Type B pancreatic cell (in vitro differentiated cells): ENCODE results near the gene OR6V1. TPM values are rescaled to one million over a fixed set of nuclear protein-coding genes. Genes with fewer than 3 reads are reported as not detected.

Experiments used
- DNase-seq: peaks from one replicate; pipeline ENCODE4 v3.0.0; 2021; ENCODE audit warnings: mixed read lengths; ENCODE audit not compliant: unreplicated experiment; ENCODE audit errors: extremely low spot score
- H3K27ac Mint-ChIP-seq: 2 replicates; pipeline ENCODE4 v1.8.0; 2021; ENCODE audit warnings: mild to moderate bottlenecking, mixed read lengths
- H3K27me3 Mint-ChIP-seq: 2 replicates; pipeline ENCODE4 v1.8.0; 2021; ENCODE audit warnings: mixed read lengths
- H3K36me3 Mint-ChIP-seq: 2 replicates; pipeline ENCODE4 v1.8.0; 2021; ENCODE audit warnings: mixed read lengths
- H3K4me1 Mint-ChIP-seq: one replicate; pipeline ENCODE4 v1.8.0; 2021; ENCODE audit warnings: mixed read lengths; ENCODE audit not compliant: unreplicated experiment
- H3K4me3 Mint-ChIP-seq: 2 replicates; pipeline ENCODE4 v1.8.0; 2021; ENCODE audit warnings: mild to moderate bottlenecking, mixed read lengths
- H3K9me3 Mint-ChIP-seq: 2 replicates; pipeline ENCODE4 v1.8.0; 2021; ENCODE audit warnings: mixed read lengths
- CTCF ChIP-seq: fragments of 200-600 bp; sonication (generic); conservative IDR thresholded peaks from 2 replicates; pipeline ENCODE4 v1.5.0; 2021; ENCODE audit warnings: antibody characterized with exemption, mild to moderate bottlenecking
- total RNA-seq: library from RNA; stranded (reverse); gene quantifications from 2 replicates; pipeline ENCODE4 v1.2.1, GENCODE V29; 2021; ENCODE audit warnings: low replicate concordance

OR6V1 gene
- total RNA-seq, 1 donor from 2014 or later, result not detected

GRCh38 chr7:143016996-143017395, 35.1 kb upstream of the OR6V1 start:
- Mint-ChIP-seq H3K9me3 (no peaks in the 10 kb centered on the region), H3K4me3 (no peak overlapping the region), H3K27me3 (peaks cover 13% of the 10 kb centered on the region), H3K36me3 (no peaks in the 10 kb centered on the region), H3K4me1 (no peaks in the 10 kb centered on the region), H3K27ac (no peak overlapping the region)
- no peak for TF ChIP-seq CTCF
- DNase-seq, result no peak

GRCh38 chr7:143018931-143019330, 33.2 kb upstream of the OR6V1 start:
- Mint-ChIP-seq H3K9me3 (no peaks in the 10 kb centered on the region), H3K27ac (no peak overlapping the region), H3K4me1 (no peaks in the 10 kb centered on the region), H3K27me3 (peaks cover 6% of the 10 kb centered on the region), H3K36me3 (no peaks in the 10 kb centered on the region), H3K4me3 (no peak overlapping the region)
- no peak for TF ChIP-seq CTCF
- no peak for DNase-seq

GRCh38 chr7:143023047-143023446, 29.1 kb upstream of the OR6V1 start:
- Mint-ChIP-seq H3K4me3 (no peak overlapping the region), H3K9me3 (no peaks in the 10 kb centered on the region), H3K27ac (no peak overlapping the region), H3K36me3 (no peaks in the 10 kb centered on the region), H3K4me1 (no peaks in the 10 kb centered on the region), H3K27me3 (peaks cover 13% of the 10 kb centered on the region)
- DNase-seq, result no peak
- TF ChIP-seq CTCF, result no peak

GRCh38 chr7:143025371-143025770, 26.8 kb upstream of the OR6V1 start:
- no peak for TF ChIP-seq CTCF
- H3K27me3 Mint-ChIP-seq, result peaks cover 17% of the 10 kb centered on the region
- no peak for DNase-seq
- H3K4me3 Mint-ChIP-seq, result no peak overlapping the region
- H3K27ac Mint-ChIP-seq, result no peak overlapping the region
- no peaks in the 10 kb centered on the region for H3K36me3 Mint-ChIP-seq
- H3K4me1 Mint-ChIP-seq, result no peaks in the 10 kb centered on the region
- H3K9me3 Mint-ChIP-seq, result no peaks in the 10 kb centered on the region

- Mint-ChIP-seq H3K4me3 (no peak within 1 kb of the TSS), H3K27me3 (peaks cover 17% of the 10 kb centered on the region), H3K9me3 (no peaks in the 10 kb centered on the region), H3K27ac (no peak within 1 kb of the TSS), H3K4me1 (no peaks in the 10 kb centered on the region), H3K36me3 (no peaks in the 10 kb centered on the region)
- TF ChIP-seq CTCF, result no peak
- no peak for DNase-seq
These were observed 25.1 kb upstream of the OR6V1 start, which contains the start of gene OR9A2 for GRCh38 chr7:143027032-143027431. Gene OR9A2, minus strand, starts transcription at chr7:143027132. Its CDS starts 0 bp downstream, at chr7:143027132.

- DNase-seq, result no peak
- TF ChIP-seq CTCF, result no peak
- no peak overlapping the region for H3K4me3 Mint-ChIP-seq
- no peak overlapping the region for H3K27ac Mint-ChIP-seq
- H3K27me3 Mint-ChIP-seq, result peaks cover 17% of the 10 kb centered on the region
- no peaks in the 10 kb centered on the region for H3K4me1 Mint-ChIP-seq
- no peaks in the 10 kb centered on the region for H3K9me3 Mint-ChIP-seq
- no peaks in the 10 kb centered on the region for H3K36me3 Mint-ChIP-seq
These were observed 24.5 kb upstream of the OR6V1 start for GRCh38 chr7:143027683-143028082.
